CD4-positive, CD25-positive, alpha-beta regulatory T cell (primary cell): ENCODE results near the gene NCOA3. TPM values are rescaled to one million over a fixed set of nuclear protein-coding genes. Genes with fewer than 3 reads are reported as not detected.

Experiments
- ATAC-seq, 2 donors: fragments of 150-1000 bp; cut with Tn5 transposase; one replicate each; pipeline ENCODE4 v1.10.0; 2021; ENCODE audit warnings: low read depth in 2 of 2, moderate number of reproducible peaks in 2 of 2, moderate library complexity in 1 of 2
- DNase-seq, 3 donors: peaks; one replicate each; pipeline versions ENCODE4 v3.0.0 to v3.0.0-alpha.2; 2012 to 2022; ENCODE audit warnings: mixed read lengths in 1 of 3
- H3K27ac ChIP-seq: one replicate; pipeline ENCODE4 v1.7.0; 2013; ENCODE audit warnings: mild to moderate bottlenecking, low read length; ENCODE audit not compliant: insufficient read depth, poor library complexity, severe bottlenecking
- H3K27me3 ChIP-seq: one replicate; pipeline ENCODE4 v1.7.0; 2013; ENCODE audit warnings: low read length; ENCODE audit not compliant: control insufficient read depth, insufficient read depth
- H3K36me3 ChIP-seq: one replicate; pipeline ENCODE4 v1.7.0; 2013; ENCODE audit warnings: mild to moderate bottlenecking, low read length, moderate library complexity; ENCODE audit not compliant: control insufficient read depth, insufficient read depth
- H3K4me1 ChIP-seq: 2 replicates; pipeline ENCODE4 v1.7.0; 2013; ENCODE audit warnings: mild to moderate bottlenecking, low read length; ENCODE audit not compliant: insufficient read depth, control insufficient read depth, poor library complexity, severe bottlenecking
- H3K4me3 ChIP-seq: one replicate; pipeline ENCODE4 v1.7.0; 2013; ENCODE audit warnings: low read depth, mild to moderate bottlenecking, low read length, moderate library complexity
- H3K9me3 ChIP-seq, 2 experiments: 1 replicate in 1 of 2; 2 replicates in 1 of 2; pipeline ENCODE4 v1.7.0; 2013; ENCODE audit warnings: low read length in 2 of 2, mild to moderate bottlenecking in 1 of 2, moderate library complexity in 1 of 2; ENCODE audit not compliant: control insufficient read depth in 2 of 2
- H3K27ac Mint-ChIP-seq, 3 donors: one replicate each; pipeline ENCODE4 v1.8.0; 2020 to 2022; ENCODE audit warnings: mild to moderate bottlenecking in 3 of 3, mixed read lengths in 3 of 3, moderate library complexity in 2 of 3
- H3K27me3 Mint-ChIP-seq: one replicate; pipeline ENCODE4 v1.8.0; 2022; ENCODE audit warnings: mild to moderate bottlenecking, mixed read lengths
- H3K36me3 Mint-ChIP-seq: one replicate; pipeline ENCODE4 v1.8.0; 2020; ENCODE audit warnings: mixed read lengths
- H3K4me1 Mint-ChIP-seq, 4 donors: one replicate each; pipeline ENCODE4 v1.8.0; 2020 to 2022; ENCODE audit warnings: mixed read lengths in 4 of 4, mild to moderate bottlenecking in 1 of 4
- H3K4me3 Mint-ChIP-seq, 4 donors: one replicate each; pipeline ENCODE4 v1.8.0; 2020 to 2022; ENCODE audit warnings: mild to moderate bottlenecking in 4 of 4, mixed read lengths in 4 of 4, moderate library complexity in 3 of 4
- H3K9me3 Mint-ChIP-seq, 7 donors: one replicate each; pipeline ENCODE4 v1.8.0; 2020 to 2022; ENCODE audit warnings: mixed read lengths in 7 of 7, mild to moderate bottlenecking in 3 of 7, moderate library complexity in 2 of 7
- polyA plus RNA-seq, 4 donors: library from polyadenylated mRNA; unstranded; fragments of 300-500 nt; fragmentation: Illumina TruSeq; gene quantifications; one replicate each; pipeline ENCODE4 v1.2.3, GENCODE V29; 2021
- total RNA-seq: library from RNA; stranded (reverse); gene quantifications from one replicate; pipeline ENCODE4 v1.2.3, GENCODE V29; 2022

NCOA3 gene
- total and polyA plus RNA-seq, 5 donors from 2014 or later = 21.4 to 86.6 (median 26.0) TPM

DNA sequence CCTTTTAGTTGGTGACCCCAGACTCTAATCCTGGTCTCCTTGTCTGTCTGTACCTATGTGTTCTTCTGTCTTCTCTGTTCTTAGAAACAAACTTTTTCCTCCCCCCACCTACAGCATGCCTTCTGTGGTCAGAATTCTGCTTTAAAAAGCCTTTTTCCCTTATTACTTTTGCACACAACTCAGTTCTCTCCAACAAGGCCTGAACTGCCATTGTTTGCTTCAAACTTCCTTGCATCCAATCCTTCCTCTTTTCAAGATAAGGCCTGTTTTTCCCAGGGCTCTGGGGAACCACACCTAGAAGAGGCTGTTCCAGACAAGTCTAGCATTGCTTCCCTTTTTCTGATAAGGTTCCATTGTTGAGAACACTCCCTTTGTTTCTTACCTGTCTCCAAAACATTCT, 22.2 kb upstream of the NCOA3 start:
- no peak overlapping the region for H3K27ac ChIP-seq
- no peaks in the 10 kb centered on the region for H3K27me3 ChIP-seq
- Mint-ChIP-seq H3K27me3 (no peaks in the 10 kb centered on the region), H3K9me3 (no peaks in the 10 kb centered on the region), H3K4me3 (no peak overlapping the region), H3K4me1 (peaks cover 0 to 9% (median 5%) of the 10 kb centered on the region in 4 donors), H3K36me3 (no peaks in the 10 kb centered on the region), H3K27ac (peak overlapping the region; percentile 6 to 54 (median 24))
- DNase-seq = no peak
- no peaks in the 10 kb centered on the region for H3K9me3 ChIP-seq
- ATAC-seq = no peak
- no peaks in the 10 kb centered on the region for H3K36me3 ChIP-seq
- H3K4me1 ChIP-seq = no peaks in the 10 kb centered on the region
- H3K4me3 ChIP-seq = no peak overlapping the region

DNA sequence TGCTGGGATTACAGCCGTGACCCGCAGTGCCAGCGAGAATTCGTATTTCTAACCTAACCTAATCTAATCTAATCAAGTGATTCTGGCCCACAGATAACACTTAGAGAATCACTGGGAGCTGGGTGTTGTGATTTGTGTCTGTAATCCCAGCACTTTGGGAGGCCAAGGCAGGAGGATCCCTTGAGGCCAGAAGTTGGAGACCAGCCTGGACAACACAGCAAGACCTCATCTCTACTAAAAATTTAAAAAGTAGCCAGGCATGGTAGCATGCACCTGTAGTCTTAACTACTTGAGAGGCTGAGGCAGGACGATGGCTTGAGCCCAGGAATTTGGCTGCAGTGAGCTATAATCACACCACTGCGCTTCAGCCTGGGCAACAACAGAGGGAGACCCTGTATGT, 21.4 kb upstream of the NCOA3 start:
- no peak for ATAC-seq
- Mint-ChIP-seq H3K9me3 (no peaks in the 10 kb centered on the region), H3K27me3 (no peaks in the 10 kb centered on the region), H3K4me1 (peaks cover 2 to 15% (median 5%) of the 10 kb centered on the region in 4 donors), H3K4me3 (no peak overlapping the region), H3K36me3 (no peaks in the 10 kb centered on the region), H3K27ac (peak overlapping the region in 1 of 3 donors; percentile 24)
- Histone ChIP-seq H3K4me1 (no peaks in the 10 kb centered on the region), H3K36me3 (no peaks in the 10 kb centered on the region), H3K27ac (no peak overlapping the region), H3K27me3 (no peaks in the 10 kb centered on the region), H3K4me3 (no peak overlapping the region), H3K9me3 (no peaks in the 10 kb centered on the region)
- no peak for DNase-seq

DNA sequence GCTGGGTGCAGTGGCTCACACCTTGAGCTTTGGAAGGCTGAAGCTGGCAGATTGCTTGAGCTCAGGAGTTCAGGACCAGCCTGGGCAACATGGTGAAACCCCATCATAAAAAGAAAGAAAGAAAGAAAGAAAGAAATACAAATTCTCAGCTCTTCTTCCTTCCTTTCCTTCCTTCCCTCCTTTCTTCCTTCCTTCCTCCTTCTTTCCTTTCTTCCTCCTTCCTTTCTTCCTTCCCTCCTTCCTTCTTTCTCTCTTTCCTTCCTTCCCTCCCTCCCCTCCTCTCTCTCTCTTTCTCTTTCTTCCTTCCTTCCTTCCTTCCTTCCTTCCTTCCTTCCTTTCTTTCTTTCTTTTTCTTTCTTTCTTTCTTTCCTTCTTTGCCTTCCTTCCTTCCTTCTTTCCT, 21.0 kb upstream of the NCOA3 start:
- ATAC-seq (no peak), DNase-seq (no peak)
- Mint-ChIP-seq H3K9me3 (no peaks in the 10 kb centered on the region), H3K27me3 (no peaks in the 10 kb centered on the region), H3K4me1 (peaks cover 4 to 18% (median 5%) of the 10 kb centered on the region in 4 donors), H3K27ac (peak overlapping the region in 1 of 3 donors; percentile 25), H3K4me3 (no peak overlapping the region), H3K36me3 (no peaks in the 10 kb centered on the region)
- Histone ChIP-seq H3K36me3 (no peaks in the 10 kb centered on the region), H3K9me3 (no peaks in the 10 kb centered on the region), H3K4me3 (no peak overlapping the region), H3K27me3 (no peaks in the 10 kb centered on the region), H3K4me1 (no peaks in the 10 kb centered on the region), H3K27ac (no peak overlapping the region)

DNA sequence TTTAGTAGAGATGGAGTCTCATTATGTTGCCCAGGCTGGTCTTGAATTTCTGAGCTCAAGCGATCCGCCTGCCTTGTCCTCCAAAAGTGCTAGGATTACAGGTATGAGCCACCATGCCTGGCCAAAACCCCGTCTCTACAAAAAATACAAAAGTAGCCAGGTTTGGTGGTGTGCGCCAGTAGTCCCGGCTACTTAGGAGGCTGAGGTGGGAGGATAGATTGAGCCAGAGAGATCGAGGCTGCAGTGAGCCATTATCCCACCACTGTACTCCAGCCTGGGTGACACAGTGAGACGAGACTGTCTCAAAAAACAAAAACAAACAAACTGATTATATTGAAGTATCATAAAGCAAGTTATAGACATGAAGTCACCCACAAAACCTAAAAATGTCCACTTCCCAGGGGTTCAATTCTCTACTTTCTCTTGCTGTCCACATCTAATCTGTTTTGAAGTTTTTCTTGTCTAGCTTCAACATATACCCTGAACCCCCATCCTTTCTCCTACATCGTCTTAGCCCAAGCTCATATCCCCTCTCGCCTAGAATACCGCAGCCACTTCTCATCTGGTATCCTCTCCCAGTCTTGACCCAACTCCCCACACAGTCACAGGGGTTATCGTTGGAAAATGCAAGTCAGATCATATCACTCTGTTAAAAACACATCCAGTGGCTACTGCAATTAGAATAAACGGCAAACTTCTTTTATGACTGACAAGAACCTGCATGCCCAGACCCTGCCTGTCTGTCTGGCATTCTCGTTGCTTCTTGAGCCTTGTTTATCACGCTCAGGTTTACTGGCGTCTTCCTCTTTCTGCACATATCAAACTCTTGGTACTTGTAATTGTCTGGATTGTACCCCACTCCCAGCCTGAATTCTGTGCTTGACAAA, 20.1 kb upstream of the NCOA3 start:
- Histone ChIP-seq H3K27me3 (no peaks in the 10 kb centered on the region), H3K36me3 (no peaks in the 10 kb centered on the region), H3K4me1 (peaks cover under 1% of the 10 kb centered on the region), H3K9me3 (no peaks in the 10 kb centered on the region), H3K27ac (no peak overlapping the region), H3K4me3 (no peak overlapping the region)
- no peak for DNase-seq
- Mint-ChIP-seq H3K27me3 (no peaks in the 10 kb centered on the region), H3K4me1 (peaks cover 4 to 20% (median 5%) of the 10 kb centered on the region in 4 donors), H3K9me3 (no peaks in the 10 kb centered on the region), H3K36me3 (no peaks in the 10 kb centered on the region), H3K27ac (peak overlapping the region in 1 of 3 donors; percentile 79), H3K4me3 (no peak overlapping the region)
- no peak for ATAC-seq

DNA sequence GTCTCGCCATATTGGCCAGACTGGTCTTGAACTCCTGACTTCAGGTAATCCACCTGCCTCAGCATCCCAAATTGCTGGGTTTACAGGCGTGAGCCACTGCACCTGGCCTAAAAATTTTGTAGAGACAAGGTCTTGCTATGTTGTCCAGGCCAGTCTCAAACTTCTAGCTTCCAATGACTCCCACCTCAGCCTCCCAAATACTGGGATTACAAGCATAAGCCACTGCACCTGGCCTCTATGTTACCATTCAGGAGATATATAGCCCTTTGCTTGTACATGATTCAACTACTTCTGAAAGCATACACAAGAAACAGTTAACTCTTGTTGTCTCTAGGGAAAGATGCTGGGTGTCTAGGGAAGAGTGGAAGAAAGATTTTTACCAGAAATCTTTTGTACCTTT, 19.0 kb upstream of the NCOA3 start:
- ATAC-seq = no peak
- no peaks in the 10 kb centered on the region for H3K9me3 Mint-ChIP-seq

GRCh38 chr20:47484303-47484702, 17.4 kb upstream of the NCOA3 start:
- Histone ChIP-seq H3K27ac (no peak overlapping the region), H3K4me3 (no peak overlapping the region), H3K9me3 (no peaks in the 10 kb centered on the region), H3K36me3 (no peaks in the 10 kb centered on the region), H3K27me3 (no peaks in the 10 kb centered on the region), H3K4me1 (peaks cover 22% of the 10 kb centered on the region)
- DNase-seq = no peak
- Mint-ChIP-seq H3K4me1 (peaks cover 17 to 45% (median 25%) of the 10 kb centered on the region in 4 donors), H3K9me3 (no peaks in the 10 kb centered on the region), H3K4me3 (no peak overlapping the region), H3K27me3 (no peaks in the 10 kb centered on the region), H3K27ac (peak overlapping the region in 1 of 3 donors; percentile 68), H3K36me3 (no peaks in the 10 kb centered on the region)
- no peak for ATAC-seq

More for the DNA sequence above, 19.0 kb upstream of the NCOA3 start:
- Histone ChIP-seq H3K27me3 (no peaks in the 10 kb centered on the region), H3K27ac (no peak overlapping the region), H3K4me1 (peaks cover 11% of the 10 kb centered on the region), H3K9me3 (no peaks in the 10 kb centered on the region), H3K36me3 (no peaks in the 10 kb centered on the region), H3K4me3 (no peak overlapping the region)
- peak overlapping the region in 1 of 3 donors; percentile 48 for H3K27ac Mint-ChIP-seq
- no peak for DNase-seq
- H3K4me3 Mint-ChIP-seq = peak overlapping the region in 1 of 4 donors; percentile 47
- no peaks in the 10 kb centered on the region for H3K36me3 Mint-ChIP-seq
- H3K27me3 Mint-ChIP-seq = no peaks in the 10 kb centered on the region
- H3K4me1 Mint-ChIP-seq = peaks cover 13 to 31% (median 15%) of the 10 kb centered on the region in 4 donors

DNA sequence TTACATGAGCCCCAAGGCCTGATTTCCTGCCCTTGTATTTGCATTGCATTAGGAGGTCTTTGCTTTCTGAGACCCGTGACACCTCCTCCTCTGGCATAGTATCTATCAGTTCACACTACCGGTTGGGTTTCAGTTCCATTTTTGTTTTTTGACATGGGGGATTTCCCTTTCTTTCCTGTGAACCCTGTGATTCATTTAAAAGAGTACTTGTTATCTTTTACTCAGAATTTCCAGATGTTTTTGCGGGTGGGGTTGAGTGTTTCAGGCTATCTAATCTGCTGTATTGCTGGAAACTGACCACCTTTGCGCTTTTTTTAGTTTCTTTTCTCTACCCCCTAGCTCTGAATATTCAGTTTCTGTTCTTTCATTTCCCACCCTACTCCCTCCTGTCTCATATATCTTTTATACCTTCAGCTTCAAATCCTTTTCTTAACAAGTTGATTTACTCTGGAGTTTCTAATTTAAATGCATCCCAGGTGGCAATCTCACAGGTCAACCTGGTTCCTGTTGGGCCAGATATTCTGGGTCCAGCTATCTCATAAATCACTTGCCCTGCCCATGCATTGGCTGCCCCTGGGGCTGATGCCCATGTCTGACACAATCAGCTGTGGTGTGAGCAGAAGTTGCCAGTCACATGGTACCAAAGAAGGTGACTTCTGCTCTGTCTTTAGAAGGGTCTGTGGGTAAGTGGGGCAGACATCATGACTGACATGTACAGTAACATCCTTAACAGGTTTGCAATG, 14.3 kb upstream of the NCOA3 start:
- Mint-ChIP-seq H3K27me3 (no peaks in the 10 kb centered on the region), H3K36me3 (no peaks in the 10 kb centered on the region), H3K4me3 (peak overlapping the region; percentile 17 to 78 (median 50)), H3K9me3 (no peaks in the 10 kb centered on the region), H3K4me1 (peaks cover 19 to 52% (median 29%) of the 10 kb centered on the region in 4 donors), H3K27ac (peak overlapping the region; percentile 44 to 86 (median 84))
- Histone ChIP-seq H3K4me3 (peak overlapping the region; percentile 84), H3K4me1 (peaks cover 26% of the 10 kb centered on the region), H3K9me3 (no peaks in the 10 kb centered on the region), H3K36me3 (no peaks in the 10 kb centered on the region), H3K27ac (peak overlapping the region; percentile 78), H3K27me3 (no peaks in the 10 kb centered on the region)
- DNase-seq = peak; percentile 30 to 95 (median 70)
- ATAC-seq = peak; percentile 89 to 92
